Calu3 (cell line): ENCODE results near the gene DSCAML1. TPM values are rescaled to one million over a fixed set of nuclear protein-coding genes. Genes with fewer than 3 reads are reported as not detected.

ENCODE experiments used
- BruUV-seq: library from RNA; stranded (reverse); fragments of 400-500 nt; replicated peaks from 2 replicates; lab custom pipeline; 2021; lab: Mats Ljungman, UMichigan
- CTCF ChIA-PET: fragments of 300-600 bp; sonication (Branson Sonifier 250); formaldehyde crosslinking; loops from one replicate; lab custom pipeline; 2022; ENCODE audit warnings: antibody characterized with exemption; lab: Charles Lee
- DNase-seq: peaks from one replicate; pipeline ENCODE4 v3.0.0; 2022
- H3K27ac Mint-ChIP-seq: one replicate; pipeline ENCODE4 v1.8.0; 2022; ENCODE audit warnings: mixed read lengths; ENCODE audit not compliant: unreplicated experiment
- H3K27me3 Mint-ChIP-seq: one replicate; pipeline ENCODE4 v1.8.0; 2022; ENCODE audit warnings: mixed read lengths; ENCODE audit not compliant: unreplicated experiment
- H3K36me3 Mint-ChIP-seq: one replicate; pipeline ENCODE4 v1.8.0; 2022; ENCODE audit warnings: mild to moderate bottlenecking, moderate library complexity, mixed read lengths; ENCODE audit not compliant: insufficient read depth, unreplicated experiment
- H3K4me1 Mint-ChIP-seq: one replicate; pipeline ENCODE4 v1.8.0; 2022; ENCODE audit warnings: mild to moderate bottlenecking, low read depth, mixed read lengths; ENCODE audit not compliant: unreplicated experiment
- H3K4me3 Mint-ChIP-seq: one replicate; pipeline ENCODE4 v1.8.0; 2022; ENCODE audit warnings: mild to moderate bottlenecking, low read depth, moderate library complexity, mixed read lengths; ENCODE audit not compliant: unreplicated experiment
- H3K9me3 Mint-ChIP-seq: one replicate; pipeline ENCODE4 v1.8.0; 2022; ENCODE audit warnings: low read depth, mixed read lengths; ENCODE audit not compliant: unreplicated experiment
- intact Hi-C: fragments of 100-400 bp; cut with micrococcal nuclease; formaldehyde crosslinking; loops from one replicate; pipeline ENCODE4 v1.10.0; 2022; ENCODE audit not compliant: unreplicated experiment
- total RNA-seq: library from RNA; stranded (reverse); gene quantifications from 2 replicates; pipeline ENCODE4 v1.2.3, GENCODE V29; 2022
- TF ChIP-seq, protein P1 (sequence below): fragments of 200-600 bp; IDR thresholded peaks from one replicate; pipeline ENCODE4 v1.8.0; 2022; ENCODE audit warnings: antibody characterized with exemption; ENCODE audit not compliant: unreplicated experiment

Gene DSCAML1
- total RNA-seq, 1 experiment from 2014 or later: 0.07 TPM

DNA sequence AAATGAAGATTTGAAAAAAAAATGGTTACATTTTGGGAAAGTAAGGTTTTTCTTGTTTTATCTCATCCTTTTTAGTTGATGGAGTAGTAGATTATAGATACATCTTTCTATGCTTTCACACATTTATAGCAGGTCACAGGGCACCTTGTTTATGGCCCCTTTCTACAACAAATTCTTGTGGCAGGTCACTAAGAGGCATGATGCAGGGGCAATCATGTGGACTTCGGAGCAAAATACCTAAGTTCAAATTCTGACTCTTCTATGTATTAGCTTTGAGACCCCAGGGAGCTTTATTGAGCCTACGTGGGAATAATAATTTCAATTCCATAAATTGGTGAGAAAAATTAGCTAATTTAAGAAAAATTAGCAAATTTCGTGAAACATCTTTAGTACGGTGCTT, 177.4 kb downstream of the DSCAML1 start:
- no peaks in the 10 kb centered on the region for H3K9me3 Mint-ChIP-seq
- no peaks in the 10 kb centered on the region for H3K4me1 Mint-ChIP-seq
- H3K27me3 Mint-ChIP-seq: peaks cover 71% of the 10 kb centered on the region
- no TSS peak for BruUV-seq
- TF ChIP-seq, protein P1, sequence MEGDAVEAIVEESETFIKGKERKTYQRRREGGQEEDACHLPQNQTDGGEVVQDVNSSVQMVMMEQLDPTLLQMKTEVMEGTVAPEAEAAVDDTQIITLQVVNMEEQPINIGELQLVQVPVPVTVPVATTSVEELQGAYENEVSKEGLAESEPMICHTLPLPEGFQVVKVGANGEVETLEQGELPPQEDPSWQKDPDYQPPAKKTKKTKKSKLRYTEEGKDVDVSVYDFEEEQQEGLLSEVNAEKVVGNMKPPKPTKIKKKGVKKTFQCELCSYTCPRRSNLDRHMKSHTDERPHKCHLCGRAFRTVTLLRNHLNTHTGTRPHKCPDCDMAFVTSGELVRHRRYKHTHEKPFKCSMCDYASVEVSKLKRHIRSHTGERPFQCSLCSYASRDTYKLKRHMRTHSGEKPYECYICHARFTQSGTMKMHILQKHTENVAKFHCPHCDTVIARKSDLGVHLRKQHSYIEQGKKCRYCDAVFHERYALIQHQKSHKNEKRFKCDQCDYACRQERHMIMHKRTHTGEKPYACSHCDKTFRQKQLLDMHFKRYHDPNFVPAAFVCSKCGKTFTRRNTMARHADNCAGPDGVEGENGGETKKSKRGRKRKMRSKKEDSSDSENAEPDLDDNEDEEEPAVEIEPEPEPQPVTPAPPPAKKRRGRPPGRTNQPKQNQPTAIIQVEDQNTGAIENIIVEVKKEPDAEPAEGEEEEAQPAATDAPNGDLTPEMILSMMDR: no peak
- CTCF ChIA-PET: no interaction called here
- no peaks in the 10 kb centered on the region for H3K36me3 Mint-ChIP-seq
- DNase-seq: no peak
- no peak overlapping the region for H3K4me3 Mint-ChIP-seq
- intact Hi-C loops: no loop called here
- H3K27ac Mint-ChIP-seq: no peak overlapping the region

DNA sequence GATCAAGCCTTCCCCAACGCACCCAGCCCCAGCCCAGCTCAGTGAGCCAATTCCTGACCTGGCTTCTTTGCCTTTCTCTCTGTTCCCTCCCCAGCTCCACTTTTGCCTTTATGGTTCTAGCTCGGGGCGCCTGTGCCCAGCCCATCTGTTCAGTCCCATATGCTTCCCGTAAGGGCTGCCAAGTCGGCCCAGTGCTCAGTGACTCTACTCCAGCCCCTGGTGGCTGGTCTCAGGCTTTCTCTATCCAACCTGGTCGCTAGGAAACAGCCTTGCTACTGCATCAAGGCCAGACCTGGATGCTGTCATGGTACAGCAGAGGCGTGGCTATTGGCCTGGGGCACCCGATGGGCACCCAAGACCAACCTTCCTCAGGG, 178.0 kb downstream of the DSCAML1 start:
- BruUV-seq: no TSS peak
- Mint-ChIP-seq H3K4me1 (no peaks in the 10 kb centered on the region), H3K4me3 (no peak overlapping the region), H3K27ac (no peak overlapping the region), H3K36me3 (no peaks in the 10 kb centered on the region), H3K9me3 (no peaks in the 10 kb centered on the region), H3K27me3 (peaks cover 71% of the 10 kb centered on the region)
- intact Hi-C loops: no loop called here
- no peak for DNase-seq
- CTCF ChIA-PET: no interaction called here
- TF ChIP-seq, protein P1: no peak

DNA sequence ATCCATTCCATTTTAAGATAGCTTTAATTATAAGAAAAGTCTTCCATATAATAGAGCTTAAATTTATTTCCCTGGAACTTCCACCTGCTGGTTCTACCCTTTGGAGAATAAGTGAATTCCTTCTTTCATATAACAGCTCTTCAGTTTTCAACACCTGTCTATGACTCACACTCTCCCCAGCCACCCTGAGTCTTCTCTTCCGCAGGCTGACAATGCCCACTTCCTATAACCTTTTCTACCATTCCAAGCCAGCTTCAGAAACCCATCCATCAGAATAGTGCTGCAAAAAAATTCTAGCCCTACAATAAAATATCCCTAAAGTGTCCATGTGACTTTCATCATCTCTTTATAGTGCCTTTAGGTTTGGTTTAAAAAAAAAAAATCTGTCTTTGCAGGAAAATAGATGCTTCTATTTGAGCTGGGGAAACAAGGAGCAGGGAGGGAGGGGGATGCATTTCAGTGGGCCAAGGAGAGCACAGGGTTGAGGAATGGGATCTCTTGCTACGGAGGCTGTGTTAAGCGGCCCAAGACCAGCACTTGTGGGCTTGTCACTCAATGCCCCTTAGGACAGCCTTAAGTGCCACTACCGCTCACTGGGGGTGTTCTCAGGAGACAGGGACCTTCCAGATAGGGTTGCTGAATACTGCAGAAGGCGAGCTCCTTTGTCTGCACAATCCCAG, 178.6 kb downstream of the DSCAML1 start:
- TF ChIP-seq, protein P1: no peak
- H3K4me3 Mint-ChIP-seq: no peak overlapping the region
- intact Hi-C loops: no loop called here
- no TSS peak for BruUV-seq
- DNase-seq: no peak
- H3K27ac Mint-ChIP-seq: no peak overlapping the region
- H3K27me3 Mint-ChIP-seq: peaks cover 72% of the 10 kb centered on the region
- no peaks in the 10 kb centered on the region for H3K4me1 Mint-ChIP-seq
- H3K36me3 Mint-ChIP-seq: no peaks in the 10 kb centered on the region
- no peaks in the 10 kb centered on the region for H3K9me3 Mint-ChIP-seq
- CTCF ChIA-PET: no interaction called here

- Mint-ChIP-seq H3K27me3 (peaks cover 87% of the 10 kb centered on the region), H3K9me3 (no peaks in the 10 kb centered on the region), H3K36me3 (no peaks in the 10 kb centered on the region), H3K27ac (no peak overlapping the region), H3K4me3 (no peak overlapping the region), H3K4me1 (no peaks in the 10 kb centered on the region)
- TF ChIP-seq, protein P1: no peak
- CTCF ChIA-PET: interaction anchor here (0.6 kb wide), 1 partner anchor 384 kb away, joined by 3 read pairs; no protein-coding TSS in a partner anchor
- no TSS peak for BruUV-seq
- DNase-seq: no peak
- intact Hi-C loops: no loop called here
These were observed 180.0 kb downstream of the DSCAML1 start for GRCh38 chr11:117616979-117617378.
